ENCODE data around the gene CADPS2. TPM values are rescaled to one million over a fixed set of nuclear protein-coding genes. Genes with fewer than 3 reads are reported as not detected.

The CADPS2 gene
- total and polyA plus RNA-seq, 2 of the 8 experiments (the other 6 are each of a cell fraction or from before 2014, with no cell fraction given), result 8.9 to 22.3 TPM

- Histone ChIP-seq H3K79me2 (ENCODE audit: control insufficient read depth in 1 of 2, insufficient read depth in 2 of 2, low read length in 2 of 2) (peaks cover 0 to 7% of the 10 kb centered on the region in 2 experiments; a peak in 3 of 4 replicates), H3K9me3 (ENCODE audit: insufficient read depth in 2 of 2, low read depth in 1 of 2, low read length in 1 of 2) (no peaks in the 10 kb centered on the region), H2BK5ac (ENCODE audit: low read depth, low read length) (no peak overlapping the region), H3K4me1 (replicated peaks in 1 of 4; ENCODE audit: control insufficient read depth in 3 of 4, insufficient read depth in 4 of 4, low read length in 3 of 4) (peaks cover 9 to 30% (median 19%) of the 10 kb centered on the region in 4 experiments; a peak in 6 of 7 replicates), H3K14ac (ENCODE audit: insufficient read length) (no peak overlapping the region), H4K8ac (ENCODE audit: extremely low read depth, insufficient read depth, low read length) (no peak overlapping the region), H2AK5ac (ENCODE audit: low read depth, low read length) (no peak overlapping the region), H3K4me2 (ENCODE audit: insufficient read depth in 1 of 2, low read depth in 2 of 2, low read length in 2 of 2) (peak overlapping the region; percentile 92), H3K4me3 (ENCODE audit: extremely low read depth in 1 of 4, insufficient read depth in 2 of 4, low read depth in 3 of 4, low read length in 4 of 4) (peak overlapping the region; percentile 29 to 64 (median 51); a peak in 5 of 8 replicates), H3K56ac (replicated peaks; ENCODE audit: insufficient read length, low read depth, low read length) (no peak overlapping the region), H4K5ac (ENCODE audit: insufficient read length, low read depth, low read length) (no peak overlapping the region), H3K9ac (replicated peaks in 1 of 4; ENCODE audit: extremely low read depth in 1 of 4, low read depth in 3 of 4, low read length in 3 of 4) (no peak overlapping the region), H3K18ac (ENCODE audit: extremely low read depth, low read length) (no peak overlapping the region), H3K36me3 (ENCODE audit: control insufficient read depth in 2 of 4, insufficient read depth in 4 of 4, low read length in 3 of 4) (no peaks in the 10 kb centered on the region; a peak in 1 of 8 replicates), H4K91ac (replicated peaks; ENCODE audit: insufficient read length, low read length) (no peak overlapping the region), H2AFZ (ENCODE audit: low read length) (no peak overlapping the region), H2BK120ac (replicated peaks; ENCODE audit: low read depth, low read length) (no peak overlapping the region), H3K4ac (replicated peaks; ENCODE audit: insufficient read length, low read depth, low read length) (no peak overlapping the region), H2BK15ac (ENCODE audit: low read length) (no peak overlapping the region), H2BK20ac (ENCODE audit: low read length) (no peak overlapping the region), H4K20me1 (replicated peaks in 1 of 2; ENCODE audit: control insufficient read depth in 1 of 2, insufficient read depth in 2 of 2, low read length in 2 of 2) (no peaks in the 10 kb centered on the region), H3K79me1 (ENCODE audit: low read depth, low read length) (no peaks in the 10 kb centered on the region), H2BK12ac (ENCODE audit: low read depth, low read length) (no peak overlapping the region), H3K23ac (ENCODE audit: insufficient read length) (no peak overlapping the region), H3K27me3 (replicated peaks in 1 of 4; ENCODE audit: control insufficient read depth in 3 of 4, extremely low read depth in 1 of 4, insufficient read depth in 3 of 4, low read length in 3 of 4) (peaks cover 20 to 68% (median 44%) of the 10 kb centered on the region in 4 experiments), H3K27ac (ENCODE audit: low read depth, low read length) (no peak overlapping the region), H3K23me2 (ENCODE audit: low read depth, low read length) (peaks cover 24% of the 10 kb centered on the region; the same call in 1 of the 2 replicates)
- DNase-seq (ENCODE audit: low read depth in 1 of 2, low spot score in 2 of 2), result no peak
- 47% methylated on average over 4 of the region's 4 CpGs; no CpG with 5 or more reads in 1 of the 2 experiments for WGBS, 2 experiments (ENCODE audit: extremely low coverage in 1 of 2, insufficient coverage in 1 of 2, insufficient read length in 1 of 2, insufficient replicate concordance in 2 of 2, low coverage in 1 of 2, low lambda C conversion rate in 2 of 2, missing lambda C conversion rate in 1 of 2)
- FAIRE-seq, result no peak
- CTCF ChIA-PET (ENCODE audit: partially characterized antibody), result interaction anchor here (0.9 to 2.7 kb wide), 5 partner anchors 8 to 218 kb away, joined by 3 to 10 read pairs (median 4); no protein-coding TSS in a partner anchor
- POLR2A ChIA-PET (ENCODE audit: partially characterized antibody), result interaction anchor here (1.0 to 3.2 kb wide), 3 partner anchors 8 to 116 kb away, joined by 3 to 26 read pairs (median 12); no protein-coding TSS in a partner anchor
- TF ChIP-seq ATF3 (IDR thresholded peaks at IDR 0.05; ENCODE audit: insufficient read depth, low read depth, low read length) (no peak), POLR2AphosphoS5 (IDR thresholded peaks at IDR 0.05; ENCODE audit: low read depth, low read length) (no peak), KDM5A (IDR thresholded peaks at IDR 0.05; ENCODE audit: low read length) (no peak), HDAC2 (IDR thresholded peaks at IDR 0.05; ENCODE audit: borderline replicate concordance in 1 of 2, low read depth in 2 of 2, low read length in 2 of 2) (no peak)
These were observed 572.0 kb downstream of the CADPS2 start for GRCh38 chr7:122314284-122314683.

All from H1 (cell line).